Amniotic stem cell (primary cell): ENCODE data around the gene SPOUT1.
A peak's percentile ranks its signal among the peaks of the same experiment; 100 is the strongest.
"Not testable (repeated sequence)": the region's sequence is repeated elsewhere in the genome, so short reads cannot be mapped to it uniquely, and the experiment has no call there.

Experiments
- DNase-seq: peaks from one replicate; lab custom pipeline; 2025; lab: John Stamatoyannopoulos, UW

Gene SPOUT1

GRCh38 chr9:128809831-128810230 lies 19.8 kb downstream of the SPOUT1 start:
- no peak for DNase-seq

- no peak for DNase-seq
These were observed 20.5 kb downstream of the SPOUT1 start for GRCh38 chr9:128809036-128809599.

GRCh38 chr9:128808543-128808942 lies 21.1 kb downstream of the SPOUT1 start:
- no peak for DNase-seq

GRCh38 chr9:128807827-128808226 lies 21.8 kb downstream of the SPOUT1 start:
- DNase-seq = no peak

GRCh38 chr9:128805661-128806060 lies 23.9 kb downstream of the SPOUT1 start:
- no peak for DNase-seq

GRCh38 chr9:128802482-128802881 lies 27.1 kb downstream of the SPOUT1 start:
- no peak for DNase-seq

GRCh38 chr9:128800061-128800460 lies 29.5 kb downstream of the SPOUT1 start:
- DNase-seq = no peak

GRCh38 chr9:128798896-128799295 lies 30.7 kb downstream of the SPOUT1 start:
- no peak for DNase-seq

GRCh38 chr9:128794961-128795360 lies 34.6 kb downstream of the SPOUT1 start:
- DNase-seq = not testable (repeated sequence)

- no peak for DNase-seq
These were observed 36.5 kb downstream of the SPOUT1 start for GRCh38 chr9:128792978-128793686.

GRCh38 chr9:128792134-128792533 lies 37.5 kb downstream of the SPOUT1 start:
- no peak for DNase-seq

- no peak for DNase-seq
These were observed 39.1 kb downstream of the SPOUT1 start for GRCh38 chr9:128790536-128790935.

GRCh38 chr9:128788445-128788844 lies 41.1 kb downstream of the SPOUT1 start:
- DNase-seq = no peak

- DNase-seq = no peak
These were observed 41.9 kb downstream of the SPOUT1 start for GRCh38 chr9:128787659-128788058.

- DNase-seq = peak; percentile 48
These were observed 42.7 kb downstream of the SPOUT1 start, which contains the start of gene TBC1D13 for GRCh38 chr9:128786681-128787601. TSS of gene TBC1D13 (plus strand) at chr9:128787253. CDS start at chr9:128787354, 101 bp downstream.

- DNase-seq = no peak
These were observed 44.2 kb downstream of the SPOUT1 start for GRCh38 chr9:128785427-128785826.

GRCh38 chr9:128782669-128783068 lies 46.9 kb downstream of the SPOUT1 start:
- DNase-seq = no peak

- DNase-seq = no peak
These were observed 48.2 kb downstream of the SPOUT1 start for GRCh38 chr9:128781187-128782070.

GRCh38 chr9:128780093-128780492 lies 49.5 kb downstream of the SPOUT1 start:
- DNase-seq = not testable (repeated sequence)

- DNase-seq = no peak
These were observed 54.8 kb downstream of the SPOUT1 start for GRCh38 chr9:128774804-128775203.

- DNase-seq = no peak
These were observed 56.5 kb downstream of the SPOUT1 start for GRCh38 chr9:128773049-128773448.
